Stimulated activated CD8-positive, alpha-beta memory T cell treated with anti-CD3 and anti-CD28 coated beads, Interleukin-12 subunit alpha, Interleukin-12 subunit beta, amount 100 ng/mL, for 24 hours (primary cell): ENCODE data around the gene RPS6KB2.
"Not testable (repeated sequence)": the region's sequence is repeated elsewhere in the genome, so short reads cannot be mapped to it uniquely, and the experiment has no call there.

ENCODE experiments used
- DNase-seq: peaks from one replicate; pipeline ENCODE4 v3.0.0-alpha.2; 2020; ENCODE audit errors: extremely low read depth

Gene RPS6KB2

GRCh38 chr11:67442504-67443404 is 14.5 kb downstream of the RPS6KB2 start:
- no peak for DNase-seq

GRCh38 chr11:67445515-67445914 is 17.2 kb downstream of the RPS6KB2 start:
- DNase-seq: no peak

- no peak for DNase-seq
Measured at GRCh38 chr11:67448220-67448609, 19.9 kb downstream of the RPS6KB2 start.

GRCh38 chr11:67449116-67449844 is 21.0 kb downstream of the RPS6KB2 start:
- DNase-seq: no peak

GRCh38 chr11:67450796-67451657 is 22.7 kb downstream of the RPS6KB2 start:
- DNase-seq: no peak

- DNase-seq: no peak
Measured at GRCh38 chr11:67451658-67451976, 23.3 kb downstream of the RPS6KB2 start.

GRCh38 chr11:67452141-67452952 is 24.1 kb downstream of the RPS6KB2 start, which contains the start of gene GPR152:
Gene GPR152, minus strand, starts transcription at chr11:67452729. Its CDS starts 5 bp downstream, at chr11:67452724.
- no peak for DNase-seq

- no peak for DNase-seq
Measured at GRCh38 chr11:67453816-67454732, 25.8 kb downstream of the RPS6KB2 start.

- DNase-seq: no peak
Measured at GRCh38 chr11:67455054-67455453, 26.8 kb downstream of the RPS6KB2 start, which contains the start of gene CABP4. Gene CABP4, plus strand, starts transcription at chr11:67455354. Its CDS starts 70 bp downstream, at chr11:67455424.

GRCh38 chr11:67456068-67456705 is 27.9 kb downstream of the RPS6KB2 start:
- no peak for DNase-seq

- DNase-seq: no peak
Measured at GRCh38 chr11:67457453-67457852, 29.2 kb downstream of the RPS6KB2 start.

GRCh38 chr11:67458266-67458665 is 30.0 kb downstream of the RPS6KB2 start:
- no peak for DNase-seq

GRCh38 chr11:67463186-67463585 is 34.9 kb downstream of the RPS6KB2 start:
- DNase-seq: no peak

GRCh38 chr11:67463680-67464410 is 35.6 kb downstream of the RPS6KB2 start:
- no peak for DNase-seq

GRCh38 chr11:67464411-67465188 is 36.3 kb downstream of the RPS6KB2 start:
- DNase-seq: peak; percentile 84

GRCh38 chr11:67465189-67465510 is 36.9 kb downstream of the RPS6KB2 start:
- no peak for DNase-seq

GRCh38 chr11:67465530-67465929 is 37.2 kb downstream of the RPS6KB2 start:
- DNase-seq: not testable (repeated sequence)

GRCh38 chr11:67466367-67466766 is 38.1 kb downstream of the RPS6KB2 start:
- DNase-seq: no peak
